AG09319 (cell line): ENCODE results near the gene HPCAL1.

Experiments used
- DNase-seq: peaks from one replicate; pipeline ENCODE4 v3.0.0-alpha.2; 2010; ENCODE audit warnings: low read depth; ENCODE audit errors: extremely low read depth
- TF ChIP-seq, protein P1 (sequence below): IDR thresholded peaks from 2 replicates; pipeline ENCODE4 v1.5.1; 2011; ENCODE audit warnings: low read depth, mild to moderate bottlenecking, inconsistent platforms, low read length, moderate library complexity

The HPCAL1 gene

DNA sequence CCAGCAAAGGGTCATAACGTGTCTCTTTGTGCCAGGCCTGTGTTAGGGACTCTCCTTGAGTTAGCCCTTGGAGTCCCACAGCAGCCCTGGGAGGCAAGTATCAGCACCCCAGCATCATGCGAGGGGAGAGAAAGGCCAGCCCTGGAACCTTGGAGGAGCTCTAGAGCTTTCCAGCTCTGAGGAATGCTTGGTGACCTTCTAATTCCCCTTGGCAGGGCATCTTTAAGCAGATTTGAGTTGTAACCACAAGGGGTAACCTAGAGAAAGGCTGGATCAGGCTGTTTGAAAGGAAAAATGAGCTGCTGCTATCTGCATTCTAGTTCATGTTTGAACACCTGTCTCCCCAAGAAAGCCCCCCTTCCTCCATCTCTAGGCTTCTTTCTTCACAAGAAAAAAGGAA lies 169.3 kb downstream of the HPCAL1 start:
- TF ChIP-seq, protein P1, sequence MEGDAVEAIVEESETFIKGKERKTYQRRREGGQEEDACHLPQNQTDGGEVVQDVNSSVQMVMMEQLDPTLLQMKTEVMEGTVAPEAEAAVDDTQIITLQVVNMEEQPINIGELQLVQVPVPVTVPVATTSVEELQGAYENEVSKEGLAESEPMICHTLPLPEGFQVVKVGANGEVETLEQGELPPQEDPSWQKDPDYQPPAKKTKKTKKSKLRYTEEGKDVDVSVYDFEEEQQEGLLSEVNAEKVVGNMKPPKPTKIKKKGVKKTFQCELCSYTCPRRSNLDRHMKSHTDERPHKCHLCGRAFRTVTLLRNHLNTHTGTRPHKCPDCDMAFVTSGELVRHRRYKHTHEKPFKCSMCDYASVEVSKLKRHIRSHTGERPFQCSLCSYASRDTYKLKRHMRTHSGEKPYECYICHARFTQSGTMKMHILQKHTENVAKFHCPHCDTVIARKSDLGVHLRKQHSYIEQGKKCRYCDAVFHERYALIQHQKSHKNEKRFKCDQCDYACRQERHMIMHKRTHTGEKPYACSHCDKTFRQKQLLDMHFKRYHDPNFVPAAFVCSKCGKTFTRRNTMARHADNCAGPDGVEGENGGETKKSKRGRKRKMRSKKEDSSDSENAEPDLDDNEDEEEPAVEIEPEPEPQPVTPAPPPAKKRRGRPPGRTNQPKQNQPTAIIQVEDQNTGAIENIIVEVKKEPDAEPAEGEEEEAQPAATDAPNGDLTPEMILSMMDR: no peak
- DNase-seq: no peak

DNA sequence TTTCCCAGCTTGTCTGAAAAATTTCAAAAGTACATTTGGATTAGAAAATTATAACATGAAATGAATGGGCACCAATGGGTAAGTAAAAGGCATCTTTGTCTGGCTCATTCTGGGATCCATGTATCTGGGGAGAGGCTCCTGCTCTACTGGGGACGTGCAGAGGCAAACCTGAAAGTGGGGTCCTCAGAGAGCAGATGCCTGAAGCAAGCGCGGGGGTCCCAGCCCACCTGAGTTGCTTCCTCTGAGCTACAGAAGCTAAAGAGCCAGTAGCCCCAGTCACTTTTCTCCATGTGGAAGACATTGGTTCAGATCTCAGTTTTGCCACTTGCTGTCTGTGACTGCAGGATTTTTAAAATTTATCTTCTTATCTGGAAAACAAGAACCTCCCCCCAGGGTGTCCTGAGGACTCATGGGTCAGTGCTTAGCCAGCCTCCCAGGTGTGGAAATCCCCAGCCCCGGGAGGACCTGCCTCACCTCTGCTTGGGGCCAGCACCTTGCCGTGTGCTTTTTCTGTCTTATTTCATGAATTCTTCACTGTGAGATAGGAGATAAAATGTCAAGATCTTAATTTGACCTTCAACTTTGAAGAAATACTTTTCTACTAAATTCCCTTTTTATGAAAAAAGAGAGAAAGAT lies 170.5 kb downstream of the HPCAL1 start:
- TF ChIP-seq, protein P1: no peak

DNA sequence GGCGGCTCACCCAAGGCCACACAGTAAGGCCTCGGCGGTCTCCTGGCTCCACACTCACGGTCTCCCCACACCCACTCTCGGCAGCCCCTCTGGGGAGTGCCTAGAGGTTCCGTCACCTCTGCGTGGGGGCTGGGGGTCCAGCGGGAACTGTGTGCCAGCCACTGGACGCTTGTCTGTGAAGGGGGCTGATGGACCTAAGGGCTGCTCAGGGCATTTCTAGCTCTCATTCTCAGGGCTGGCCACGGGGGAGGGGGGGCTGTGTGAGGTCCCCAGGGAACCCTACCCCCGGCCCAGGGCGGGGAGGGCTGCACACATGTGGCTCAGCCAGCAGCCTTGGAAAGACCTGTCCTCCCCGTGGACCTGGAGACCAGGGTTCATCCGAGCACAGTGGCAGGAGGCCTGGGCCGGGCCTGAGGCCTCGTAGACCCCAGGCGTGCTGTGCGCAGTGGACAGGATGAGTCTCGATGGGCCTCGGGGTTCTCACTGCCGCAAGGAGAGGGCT lies 172.6 kb downstream of the HPCAL1 start:
- TF ChIP-seq, protein P1: no peak
- no peak for DNase-seq

More for the DNA sequence above, 170.5 kb downstream of the HPCAL1 start:
- no peak for DNase-seq

DNA sequence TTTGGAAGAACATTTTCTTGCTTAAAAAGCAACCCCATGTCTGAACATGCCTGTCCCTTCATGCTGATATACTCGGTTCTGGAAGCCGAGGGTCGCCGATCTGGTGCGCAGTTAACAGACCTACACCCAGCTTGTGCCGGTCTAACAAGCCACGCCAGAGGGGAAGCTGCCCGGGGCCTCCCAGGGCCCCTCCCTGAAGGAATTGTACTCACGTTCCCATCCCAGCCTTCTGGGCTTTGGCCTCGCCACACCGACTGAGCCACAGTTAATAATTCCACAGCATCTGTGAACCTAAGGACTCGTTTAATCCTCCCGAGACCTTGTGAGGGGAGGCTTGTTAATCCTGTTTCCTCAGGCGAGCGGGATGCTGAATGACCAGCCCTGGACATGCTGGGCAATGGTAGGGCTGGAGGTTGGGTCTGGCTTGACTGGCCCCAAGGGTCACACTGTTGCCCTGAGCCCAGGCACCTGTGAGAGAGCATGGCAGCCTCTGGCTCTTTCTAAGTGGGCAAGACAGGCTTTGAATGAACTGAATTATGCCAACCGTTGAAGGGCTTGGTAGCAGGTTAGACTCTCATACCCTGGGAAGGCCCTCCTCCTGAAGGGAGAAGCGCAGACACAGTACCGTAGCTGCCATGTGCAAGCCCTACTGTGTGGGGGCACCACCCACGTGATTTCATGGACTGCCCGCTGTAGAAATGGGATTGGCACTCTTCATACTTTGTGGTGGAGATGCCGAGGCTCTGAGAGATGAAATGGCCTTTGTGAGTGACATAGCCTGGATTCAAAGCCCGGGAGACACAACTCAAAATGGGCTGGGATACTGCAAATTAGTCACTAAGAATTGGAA lies 173.3 kb downstream of the HPCAL1 start:
- TF ChIP-seq, protein P1: no peak
- no peak for DNase-seq

DNA sequence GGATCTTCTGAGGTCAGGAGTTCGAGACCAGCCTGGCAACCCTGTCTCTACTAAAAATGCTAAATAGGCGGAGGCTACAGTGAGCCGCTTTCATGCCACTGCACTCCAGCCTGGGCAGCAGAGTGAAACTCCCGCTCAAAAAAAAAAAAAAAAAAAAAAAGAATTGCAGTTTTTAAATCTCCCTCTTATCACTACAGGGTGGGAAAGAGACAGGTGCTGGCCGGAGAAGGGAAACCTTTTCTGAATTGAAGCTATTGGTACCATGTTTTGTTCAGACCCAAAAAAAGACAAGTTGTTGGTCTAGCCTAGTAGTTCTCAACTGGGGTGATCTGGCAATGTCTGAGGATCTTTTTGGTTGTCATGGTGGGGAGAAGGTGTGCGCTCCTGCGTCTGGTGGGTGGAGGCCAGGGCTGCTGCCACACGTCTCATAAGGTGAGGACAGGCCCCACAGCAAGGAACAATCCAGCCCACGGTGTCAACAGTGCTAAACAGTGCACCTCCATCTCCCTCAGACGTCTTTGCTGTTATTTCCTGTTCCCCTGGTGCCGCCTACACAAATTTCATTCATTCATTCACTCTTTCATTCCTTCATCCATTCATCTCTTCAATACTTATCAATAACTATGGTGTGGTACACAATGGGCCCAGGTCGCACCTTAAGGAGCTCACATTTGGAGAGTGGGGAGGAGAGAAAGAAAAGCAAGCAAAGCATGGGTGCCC lies 174.2 kb downstream of the HPCAL1 start:
- DNase-seq: no peak
- TF ChIP-seq, protein P1: no peak
